ENCODE measurements around the gene LBP.

Gene LBP

GRCh38 chr20:38414769-38415450 is 68.6 kb downstream of the LBP start:
- TF ChIP-seq RAD21 (IDR thresholded peaks at IDR 0.05; ENCODE audit: low read depth) (no peak), TAF1 (IDR thresholded peaks at IDR 0.05; ENCODE audit: low read depth) (no peak), CEBPB (IDR thresholded peaks at IDR 0.05) (no peak), YY1 (IDR thresholded peaks at IDR 0.05; ENCODE audit: low read depth) (no peak), TEAD4 (IDR thresholded peaks at IDR 0.05) (no peak), FOXM1 (IDR thresholded peaks at IDR 0.05; ENCODE audit: borderline replicate concordance, low read depth) (no peak)

- TF ChIP-seq CEBPB (IDR thresholded peaks at IDR 0.05) (no peak), TCF12 (IDR thresholded peaks at IDR 0.05; ENCODE audit: low read depth) (no peak), ZBTB7A (IDR thresholded peaks at IDR 0.05; ENCODE audit: low read depth) (no peak), YY1 (IDR thresholded peaks at IDR 0.05; ENCODE audit: low read depth) (no peak)
- TF ChIP-seq, protein P1, sequence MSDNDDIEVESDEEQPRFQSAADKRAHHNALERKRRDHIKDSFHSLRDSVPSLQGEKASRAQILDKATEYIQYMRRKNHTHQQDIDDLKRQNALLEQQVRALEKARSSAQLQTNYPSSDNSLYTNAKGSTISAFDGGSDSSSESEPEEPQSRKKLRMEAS (IDR thresholded peaks at IDR 0.05): no peak
Measured at GRCh38 chr20:38418509-38419204, 72.4 kb downstream of the LBP start.

- TF ChIP-seq ZBTB7A (IDR thresholded peaks at IDR 0.05; ENCODE audit: low read depth) (no peak), EGR1 (IDR thresholded peaks at IDR 0.05) (no peak), NFIC (IDR thresholded peaks at IDR 0.05) (no peak), TEAD4 (IDR thresholded peaks at IDR 0.05) (no peak), REST (IDR thresholded peaks at IDR 0.05; ENCODE audit: low read depth) (no peak), CREB1 (IDR thresholded peaks at IDR 0.05; ENCODE audit: low read depth) (no peak), CEBPB (IDR thresholded peaks at IDR 0.05) (no peak), FOXM1 (IDR thresholded peaks at IDR 0.05; ENCODE audit: borderline replicate concordance, low read depth) (no peak), TCF12 (IDR thresholded peaks at IDR 0.05; ENCODE audit: low read depth) (no peak), EP300 (IDR thresholded peaks at IDR 0.05; ENCODE audit: borderline replicate concordance) (no peak), YY1 (IDR thresholded peaks at IDR 0.05; ENCODE audit: low read depth) (no peak), USF1 (IDR thresholded peaks at IDR 0.05) (no peak), RAD21 (IDR thresholded peaks at IDR 0.05; ENCODE audit: low read depth) (no peak), TAF1 (IDR thresholded peaks at IDR 0.05; ENCODE audit: low read depth) (no peak)
- TF ChIP-seq, protein P1 (IDR thresholded peaks at IDR 0.05): no peak
Measured at GRCh38 chr20:38420388-38421085, 74.3 kb downstream of the LBP start.

- no peak for TF ChIP-seq ZBTB7A (IDR thresholded peaks at IDR 0.05; ENCODE audit: low read depth)
- TF ChIP-seq, protein P1 (IDR thresholded peaks at IDR 0.05): no peak
- no peak for TF ChIP-seq RAD21 (IDR thresholded peaks at IDR 0.05; ENCODE audit: low read depth)
- no peak for TF ChIP-seq NFIC (IDR thresholded peaks at IDR 0.05)
- TF ChIP-seq EGR1 (IDR thresholded peaks at IDR 0.05): no peak
- TF ChIP-seq TEAD4 (IDR thresholded peaks at IDR 0.05): no peak
- no peak for TF ChIP-seq REST (IDR thresholded peaks at IDR 0.05; ENCODE audit: low read depth)
- TF ChIP-seq YY1 (IDR thresholded peaks at IDR 0.05; ENCODE audit: low read depth): no peak
- TF ChIP-seq CEBPB (IDR thresholded peaks at IDR 0.05): no peak
- TF ChIP-seq USF1 (IDR thresholded peaks at IDR 0.05): no peak
- TF ChIP-seq EP300 (IDR thresholded peaks at IDR 0.05; ENCODE audit: borderline replicate concordance): no peak
- no peak for TF ChIP-seq TAF1 (IDR thresholded peaks at IDR 0.05; ENCODE audit: low read depth)
- no peak for TF ChIP-seq TCF12 (IDR thresholded peaks at IDR 0.05; ENCODE audit: low read depth)
Measured at GRCh38 chr20:38421915-38422314, 75.6 kb downstream of the LBP start.

GRCh38 chr20:38423541-38423940 is 77.3 kb downstream of the LBP start:
- no peak for TF ChIP-seq REST (IDR thresholded peaks at IDR 0.05; ENCODE audit: low read depth)
- no peak for TF ChIP-seq USF1 (IDR thresholded peaks at IDR 0.05)
- no peak for TF ChIP-seq EGR1 (IDR thresholded peaks at IDR 0.05)
- TF ChIP-seq CEBPB (IDR thresholded peaks at IDR 0.05): no peak
- no peak for TF ChIP-seq TAF1 (IDR thresholded peaks at IDR 0.05; ENCODE audit: low read depth)
- TF ChIP-seq, protein P1 (IDR thresholded peaks at IDR 0.05): no peak
- no peak for TF ChIP-seq RAD21 (IDR thresholded peaks at IDR 0.05; ENCODE audit: low read depth)
- no peak for TF ChIP-seq ZBTB7A (IDR thresholded peaks at IDR 0.05; ENCODE audit: low read depth)
- no peak for TF ChIP-seq FOXM1 (IDR thresholded peaks at IDR 0.05; ENCODE audit: borderline replicate concordance, low read depth)
- no peak for TF ChIP-seq EP300 (IDR thresholded peaks at IDR 0.05; ENCODE audit: borderline replicate concordance)
- no peak for TF ChIP-seq NFIC (IDR thresholded peaks at IDR 0.05)
- TF ChIP-seq TCF12 (IDR thresholded peaks at IDR 0.05; ENCODE audit: low read depth): no peak
- no peak for TF ChIP-seq YY1 (IDR thresholded peaks at IDR 0.05; ENCODE audit: low read depth)
- TF ChIP-seq TEAD4 (IDR thresholded peaks at IDR 0.05): no peak
- no peak for TF ChIP-seq CREB1 (IDR thresholded peaks at IDR 0.05; ENCODE audit: low read depth)

Measured in Ishikawa (cell line).